NCI-H1694 treated with DMSO at 0.1 percent for 48 hours (cell line): ENCODE measurements around the gene LYRM2.

Experiments
- DNase-seq: peaks from one replicate; lab custom pipeline; 2025; lab: John Stamatoyannopoulos, UW

The LYRM2 gene

GRCh38 chr6:89591745-89592144, 46.8 kb downstream of the LYRM2 start:
- DNase-seq, result no peak

GRCh38 chr6:89590133-89590532, 48.4 kb downstream of the LYRM2 start:
- no peak for DNase-seq

- DNase-seq, result no peak
Observed at GRCh38 chr6:89589297-89590025, 49.1 kb downstream of the LYRM2 start.

- no peak for DNase-seq
Observed at GRCh38 chr6:89585154-89585553, 53.4 kb downstream of the LYRM2 start.

GRCh38 chr6:89584539-89584938, 54.0 kb downstream of the LYRM2 start:
- no peak for DNase-seq

- peak; percentile 29 for DNase-seq
Observed at GRCh38 chr6:89583559-89583958, 55.0 kb downstream of the LYRM2 start.

- no peak for DNase-seq
Observed at GRCh38 chr6:89582669-89583325, 55.8 kb downstream of the LYRM2 start.

GRCh38 chr6:89581689-89582088, 56.9 kb downstream of the LYRM2 start:
- peak; percentile 77 for DNase-seq

- DNase-seq, result no peak
Observed at GRCh38 chr6:89580997-89581666, 57.4 kb downstream of the LYRM2 start.

GRCh38 chr6:89575562-89575960, 63.0 kb downstream of the LYRM2 start:
- DNase-seq, result no peak

GRCh38 chr6:89574910-89575561, 63.5 kb downstream of the LYRM2 start:
- no peak for DNase-seq

- DNase-seq, result no peak
Observed at GRCh38 chr6:89567630-89568390, 70.7 kb downstream of the LYRM2 start.

GRCh38 chr6:89566930-89567629, 71.5 kb downstream of the LYRM2 start:
- DNase-seq, result no peak

- no peak for DNase-seq
Observed at GRCh38 chr6:89566008-89566800, 72.3 kb downstream of the LYRM2 start.

GRCh38 chr6:89564752-89565427, 73.7 kb downstream of the LYRM2 start:
- DNase-seq, result no peak

- DNase-seq, result no peak
Observed at GRCh38 chr6:89563866-89564265, 74.7 kb downstream of the LYRM2 start.

- peak; percentile 13 for DNase-seq
Observed at GRCh38 chr6:89562093-89562973, 76.2 kb downstream of the LYRM2 start.

- no peak for DNase-seq
Observed at GRCh38 chr6:89559487-89559886, 79.1 kb downstream of the LYRM2 start.

GRCh38 chr6:89555806-89556205, 82.7 kb downstream of the LYRM2 start:
- no peak for DNase-seq
